Dedifferentiated amniotic fluid mesenchymal stem cell (primary cell): ENCODE data around the gene VPS13A.
A peak's percentile ranks its signal among the peaks of the same experiment; 100 is the strongest.

Experiments used
- DNase-seq: peaks from one replicate; pipeline ENCODE4 v3.0.0-alpha.2; 2016; ENCODE audit errors: extremely low spot score

VPS13A gene

DNA sequence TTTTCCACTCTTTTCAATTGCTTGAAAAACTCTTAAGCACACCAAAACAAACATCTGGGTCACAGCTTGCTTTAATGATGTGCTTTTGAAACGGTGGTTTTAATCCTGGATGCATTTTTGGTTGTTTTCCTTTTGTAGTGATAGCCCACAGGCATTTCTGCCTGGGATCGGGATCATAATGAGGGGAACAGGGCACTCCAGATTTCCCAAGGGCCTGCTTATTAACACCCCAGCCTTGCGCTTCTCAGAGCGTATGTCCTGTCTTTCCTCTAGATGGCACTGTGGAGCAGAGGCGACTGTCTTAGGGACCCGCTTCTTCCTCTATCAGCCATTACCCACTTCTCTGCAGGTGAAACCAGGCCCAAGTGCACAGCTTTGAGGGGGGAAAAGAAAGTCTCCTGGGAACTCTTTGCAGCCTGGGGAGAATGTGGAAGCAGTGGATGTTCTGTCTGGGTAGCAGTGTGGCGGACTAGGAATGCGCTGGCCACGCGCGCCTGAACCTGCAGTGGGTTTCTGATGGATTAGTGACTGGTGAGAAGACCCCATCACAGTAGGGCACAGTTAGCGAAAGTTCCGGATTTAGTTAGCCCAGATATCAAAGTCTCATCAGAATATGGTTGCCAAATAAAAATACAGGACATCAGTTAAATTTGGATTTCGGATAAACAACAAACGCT is 280.7 kb downstream of the VPS13A start:
- DNase-seq: no peak

DNA sequence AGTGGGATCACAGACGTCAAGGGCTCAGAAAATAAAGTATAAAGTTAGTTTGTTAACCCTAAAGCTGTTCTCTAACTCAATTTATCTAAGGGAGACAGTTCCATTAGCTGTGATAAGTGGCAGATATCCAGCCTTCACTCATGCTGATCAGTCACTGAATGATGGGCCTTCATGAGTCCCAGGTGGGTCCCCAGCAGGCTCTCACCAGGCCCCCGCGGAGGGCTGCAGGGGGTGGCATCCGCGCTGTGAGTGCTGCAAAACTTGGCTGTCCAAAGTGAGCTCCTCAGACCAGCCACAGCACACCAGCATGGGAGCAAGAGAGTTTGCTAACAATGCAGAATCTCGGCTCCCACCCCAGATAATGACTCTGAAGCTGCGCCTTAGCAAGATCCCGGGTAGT is 283.6 kb downstream of the VPS13A start:
- DNase-seq: no peak

DNA sequence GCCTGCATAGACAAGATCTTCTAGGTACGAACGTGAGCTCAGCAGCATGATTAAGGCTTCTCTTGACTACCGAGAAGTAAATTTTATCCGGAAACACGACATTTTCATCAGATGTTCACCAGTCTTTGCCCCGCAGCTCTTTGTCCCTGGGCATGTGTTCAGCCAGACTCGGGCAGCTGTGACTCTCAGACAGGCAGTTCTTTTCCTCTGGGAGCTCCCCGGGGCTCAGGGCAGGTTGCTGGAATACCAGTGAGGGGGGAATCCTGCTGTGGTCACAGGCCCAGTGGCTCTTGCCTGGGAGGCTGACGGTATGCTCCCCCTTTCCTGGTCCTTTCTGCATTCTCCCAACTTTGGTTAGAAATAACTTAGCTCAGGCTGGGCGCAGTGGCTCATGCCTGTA is 284.7 kb downstream of the VPS13A start:
- DNase-seq: no peak

- no peak for DNase-seq
Observed at GRCh38 chr9:77463151-77463550, 285.8 kb downstream of the VPS13A start.

GRCh38 chr9:77464661-77465060 is 287.3 kb downstream of the VPS13A start:
- no peak for DNase-seq

DNA sequence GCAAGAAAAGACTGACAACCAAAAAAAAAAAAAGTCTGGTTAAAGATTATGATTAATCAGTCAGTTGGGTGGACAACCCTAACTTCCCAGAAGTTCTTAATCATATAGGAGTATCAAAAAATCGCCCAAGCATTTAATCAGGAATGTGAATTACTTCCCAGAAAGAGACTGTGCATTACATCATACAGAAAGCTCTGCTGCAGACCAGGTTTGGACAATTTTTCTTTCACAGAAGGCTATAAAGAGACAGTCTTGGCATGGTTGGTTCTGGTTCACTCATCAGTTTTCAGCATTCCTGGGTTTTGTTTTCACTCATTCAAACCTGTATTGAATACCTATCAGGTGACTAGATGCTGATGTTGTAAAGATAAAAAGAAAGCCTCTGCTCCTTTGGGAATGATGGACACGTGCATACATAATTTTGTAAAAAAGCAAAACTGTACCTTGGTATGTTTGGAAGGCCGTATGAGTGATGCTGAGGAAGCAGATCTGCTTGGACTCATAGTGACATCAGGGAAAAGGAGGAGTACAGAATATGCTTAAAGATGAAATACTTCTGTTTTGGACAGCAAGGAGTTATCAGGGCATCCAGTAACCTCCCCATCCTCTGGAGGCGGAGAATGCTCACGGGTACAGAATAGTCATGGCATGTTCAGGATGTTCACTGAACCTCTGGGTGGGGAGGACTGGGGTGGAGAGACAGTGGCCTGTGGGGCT is 292.3 kb downstream of the VPS13A start:
- DNase-seq: peak; percentile 54
